ENCODE data around the gene AGBL2.
A peak's percentile ranks its signal among the peaks of the same experiment; 100 is the strongest.
"Not testable (repeated sequence)": the region's sequence is repeated elsewhere in the genome, so short reads cannot be mapped to it uniquely, and the experiment has no call there.

The AGBL2 gene

DNA sequence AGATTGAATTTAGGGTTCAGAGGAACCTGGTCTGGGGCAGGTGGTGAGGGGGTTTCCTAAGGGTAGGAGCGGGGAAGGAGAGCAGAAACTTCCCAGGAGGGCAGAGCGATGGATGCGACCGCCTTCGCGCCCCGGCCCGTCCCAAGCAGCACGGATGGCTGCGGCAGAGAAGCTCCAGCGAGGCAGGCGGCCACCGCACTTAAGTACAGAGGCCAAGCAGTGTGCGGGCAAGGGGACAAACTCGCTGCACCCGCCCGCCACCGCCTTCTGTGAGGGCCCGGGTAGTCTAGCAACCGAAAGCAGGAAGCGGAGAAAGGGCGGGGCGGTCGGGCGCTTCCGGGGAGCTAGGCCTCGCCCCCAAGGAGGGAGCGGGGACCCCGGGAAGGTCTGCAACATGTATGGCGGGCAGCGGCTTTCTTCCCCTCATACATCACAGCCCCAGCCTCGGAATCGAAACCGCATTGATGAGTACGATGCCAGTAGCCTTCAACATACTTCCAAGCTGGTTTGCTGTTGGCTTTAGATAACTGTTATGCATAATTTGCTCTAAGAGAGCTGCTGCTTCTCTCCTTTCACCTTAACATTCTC is at the start of gene AGBL2:
Gene AGBL2 (minus strand): TSS at position 288 of the 588 bp plus-strand sequence. CDS start 719 bp downstream, outside the sequence.
- H3K36me3 ChIP-seq (ENCODE audit: control insufficient read depth in 2 of 2, insufficient read depth in 2 of 2, low read length in 2 of 2), result peaks cover 19 to 23% of the 10 kb centered on the region in 2 donors
- peak within 1 kb of the TSS; percentile 69 to 70 for H3K27ac ChIP-seq (ENCODE audit: low read depth in 2 of 2, low read length in 2 of 2)
- peak within 1 kb of the TSS; percentile 64 to 92 for H3K9ac ChIP-seq (ENCODE audit: low read depth in 1 of 2, low read length in 2 of 2)
- peaks cover 8 to 9% of the 10 kb centered on the region in 2 donors for H3K4me1 ChIP-seq (ENCODE audit: control insufficient read depth in 2 of 2, insufficient read depth in 2 of 2, low read length in 2 of 2)
- peak within 1 kb of the TSS; percentile 77 to 96 for H3K4me3 ChIP-seq (ENCODE audit: low read length in 2 of 2)
- no peaks in the 10 kb centered on the region for H3K9me3 ChIP-seq (ENCODE audit: control insufficient read depth in 2 of 2, low read length in 2 of 2)
- no peaks in the 10 kb centered on the region for H3K27me3 ChIP-seq (ENCODE audit: control insufficient read depth in 2 of 2, insufficient read depth in 2 of 2, low read length in 2 of 2)

DNA sequence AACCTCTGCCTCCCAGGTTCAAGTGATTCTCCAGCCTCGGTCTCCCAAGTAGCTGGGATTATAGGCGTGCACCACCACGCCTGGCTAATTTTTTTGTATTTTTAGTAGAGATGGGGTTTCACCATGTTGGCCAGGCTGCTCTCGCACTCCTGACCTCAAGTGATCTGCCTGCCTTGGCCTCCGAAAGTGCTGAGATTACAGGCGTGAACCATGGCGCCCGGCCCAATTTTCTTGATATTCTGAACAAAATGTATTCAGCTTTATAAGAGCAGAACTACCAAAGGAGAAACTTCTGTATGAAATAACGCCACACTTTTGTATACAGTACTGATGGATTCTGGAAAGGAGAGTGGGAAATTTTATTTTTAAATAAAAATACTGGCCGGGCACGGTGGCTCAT is 44.1 kb upstream of the AGBL2 start:
- not testable (repeated sequence) for H3K4me3 ChIP-seq (ENCODE audit: low read length in 2 of 2); H3K27me3 ChIP-seq (ENCODE audit: control insufficient read depth in 2 of 2, insufficient read depth in 2 of 2, low read length in 2 of 2); H3K4me1 ChIP-seq (ENCODE audit: control insufficient read depth in 2 of 2, insufficient read depth in 2 of 2, low read length in 2 of 2); H3K27ac ChIP-seq (ENCODE audit: low read depth in 2 of 2, low read length in 2 of 2); H3K9me3 ChIP-seq (ENCODE audit: control insufficient read depth in 2 of 2, low read length in 2 of 2); H3K9ac ChIP-seq (ENCODE audit: low read depth in 1 of 2, low read length in 2 of 2)
- peaks cover 32 to 56% of the 10 kb centered on the region in 2 donors for H3K36me3 ChIP-seq (ENCODE audit: control insufficient read depth in 2 of 2, insufficient read depth in 2 of 2, low read length in 2 of 2)

DNA sequence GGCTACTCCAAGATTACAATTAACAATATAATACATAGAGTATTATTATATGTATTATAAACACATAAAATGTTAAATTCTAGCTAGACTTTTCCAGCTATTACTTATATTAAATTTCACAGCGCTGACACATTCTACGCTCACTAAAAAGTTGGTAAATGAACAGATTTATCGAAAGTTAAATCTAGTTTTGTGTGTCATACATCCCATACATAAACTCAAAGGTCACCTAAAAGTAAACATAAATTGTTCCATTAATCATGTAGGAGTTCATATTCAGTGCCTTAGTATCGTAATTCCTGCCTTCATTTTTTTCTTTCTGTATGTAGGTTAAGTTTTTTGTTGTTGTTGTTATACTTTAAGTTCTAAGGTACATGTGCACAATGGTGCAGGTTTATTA is 41.0 kb upstream of the AGBL2 start:
- Histone ChIP-seq H3K27ac (ENCODE audit: low read depth in 2 of 2, low read length in 2 of 2) (no peak overlapping the region), H3K9me3 (ENCODE audit: control insufficient read depth in 2 of 2, low read length in 2 of 2) (no peaks in the 10 kb centered on the region), H3K9ac (ENCODE audit: low read depth in 1 of 2, low read length in 2 of 2) (no peak overlapping the region), H3K27me3 (ENCODE audit: control insufficient read depth in 2 of 2, insufficient read depth in 2 of 2, low read length in 2 of 2) (no peaks in the 10 kb centered on the region), H3K36me3 (ENCODE audit: control insufficient read depth in 2 of 2, insufficient read depth in 2 of 2, low read length in 2 of 2) (peaks cover 52 to 67% of the 10 kb centered on the region in 2 donors), H3K4me1 (ENCODE audit: control insufficient read depth in 2 of 2, insufficient read depth in 2 of 2, low read length in 2 of 2) (no peaks in the 10 kb centered on the region), H3K4me3 (ENCODE audit: low read length in 2 of 2) (no peak overlapping the region)

GRCh38 chr11:47750725-47751124 is 35.6 kb upstream of the AGBL2 start:
- no peaks in the 10 kb centered on the region for H3K4me1 ChIP-seq (ENCODE audit: control insufficient read depth in 2 of 2, insufficient read depth in 2 of 2, low read length in 2 of 2)
- H3K27me3 ChIP-seq (ENCODE audit: control insufficient read depth in 2 of 2, insufficient read depth in 2 of 2, low read length in 2 of 2), result no peaks in the 10 kb centered on the region
- H3K4me3 ChIP-seq (ENCODE audit: low read length in 2 of 2), result no peak overlapping the region
- H3K9ac ChIP-seq (ENCODE audit: low read depth in 1 of 2, low read length in 2 of 2), result no peak overlapping the region
- H3K9me3 ChIP-seq (ENCODE audit: control insufficient read depth in 2 of 2, low read length in 2 of 2), result no peaks in the 10 kb centered on the region
- peaks cover 67% of the 10 kb centered on the region in 2 donors for H3K36me3 ChIP-seq (ENCODE audit: control insufficient read depth in 2 of 2, insufficient read depth in 2 of 2, low read length in 2 of 2)
- no peak overlapping the region for H3K27ac ChIP-seq (ENCODE audit: low read depth in 2 of 2, low read length in 2 of 2)

DNA sequence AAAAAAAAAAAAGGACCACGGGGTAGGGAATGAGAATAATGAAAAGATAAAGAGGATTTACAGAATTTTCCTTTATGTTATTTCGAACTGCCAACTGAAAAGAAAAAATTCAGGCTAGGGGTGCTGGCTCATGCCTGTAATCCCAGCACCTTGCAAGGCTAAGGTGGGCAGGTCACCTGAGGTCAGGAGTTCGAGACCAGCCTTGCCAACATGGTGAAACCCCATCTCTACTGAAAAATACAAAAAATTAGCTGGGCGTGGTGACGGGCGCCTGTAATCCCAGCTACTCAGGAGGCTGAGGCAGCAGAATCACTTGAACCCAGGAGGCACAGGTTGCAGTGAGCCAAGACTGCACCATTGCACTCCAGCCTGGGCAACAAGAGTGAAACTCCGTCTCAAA is 27.3 kb upstream of the AGBL2 start:
- not testable (repeated sequence) for H3K9me3 ChIP-seq (ENCODE audit: control insufficient read depth in 2 of 2, low read length in 2 of 2); H3K4me3 ChIP-seq (ENCODE audit: low read length in 2 of 2); H3K27me3 ChIP-seq (ENCODE audit: control insufficient read depth in 2 of 2, insufficient read depth in 2 of 2, low read length in 2 of 2); H3K9ac ChIP-seq (ENCODE audit: low read depth in 1 of 2, low read length in 2 of 2); H3K27ac ChIP-seq (ENCODE audit: low read depth in 2 of 2, low read length in 2 of 2); H3K4me1 ChIP-seq (ENCODE audit: control insufficient read depth in 2 of 2, insufficient read depth in 2 of 2, low read length in 2 of 2)
- peaks cover 62 to 70% of the 10 kb centered on the region in 2 donors for H3K36me3 ChIP-seq (ENCODE audit: control insufficient read depth in 2 of 2, insufficient read depth in 2 of 2, low read length in 2 of 2)

GRCh38 chr11:47737817-47738216 is 22.6 kb upstream of the AGBL2 start:
- H3K27ac ChIP-seq (ENCODE audit: low read depth in 2 of 2, low read length in 2 of 2); H3K4me3 ChIP-seq (ENCODE audit: low read length in 2 of 2): not testable (repeated sequence)
- H3K36me3 ChIP-seq (ENCODE audit: control insufficient read depth in 2 of 2, insufficient read depth in 2 of 2, low read length in 2 of 2), result peaks cover 52 to 58% of the 10 kb centered on the region in 2 donors

DNA sequence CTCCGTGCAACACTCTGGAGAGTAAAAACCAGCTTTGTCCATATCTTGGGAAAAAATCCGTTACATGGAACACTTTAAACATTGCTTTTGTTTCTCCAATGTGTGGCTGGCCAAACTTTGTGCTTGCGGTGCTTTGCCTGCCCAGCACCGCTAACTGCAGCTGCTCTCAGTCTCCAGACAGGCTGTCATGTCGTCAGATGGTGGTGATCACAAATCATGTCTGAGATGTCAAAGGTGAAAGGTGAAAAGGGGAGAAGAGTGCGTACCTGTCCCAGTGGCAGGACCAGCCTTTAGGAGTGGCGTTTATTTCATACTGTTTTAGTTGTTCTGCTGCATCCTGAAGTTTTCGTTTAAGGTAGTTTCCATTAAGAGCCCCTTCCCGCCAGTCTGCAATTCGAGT is 17.1 kb upstream of the AGBL2 start:
- no peaks in the 10 kb centered on the region for H3K9me3 ChIP-seq (ENCODE audit: control insufficient read depth in 2 of 2, low read length in 2 of 2)
- peaks cover 74 to 77% of the 10 kb centered on the region in 2 donors for H3K36me3 ChIP-seq (ENCODE audit: control insufficient read depth in 2 of 2, insufficient read depth in 2 of 2, low read length in 2 of 2)
- H3K27ac ChIP-seq (ENCODE audit: low read depth in 2 of 2, low read length in 2 of 2), result no peak overlapping the region
- H3K4me1 ChIP-seq (ENCODE audit: control insufficient read depth in 2 of 2, insufficient read depth in 2 of 2, low read length in 2 of 2), result no peaks in the 10 kb centered on the region
- H3K9ac ChIP-seq (ENCODE audit: low read depth in 1 of 2, low read length in 2 of 2), result no peak overlapping the region
- no peak overlapping the region for H3K4me3 ChIP-seq (ENCODE audit: low read length in 2 of 2)
- H3K27me3 ChIP-seq (ENCODE audit: control insufficient read depth in 2 of 2, insufficient read depth in 2 of 2, low read length in 2 of 2), result no peaks in the 10 kb centered on the region

More at GRCh38 chr11:47737817-47738216, 22.6 kb upstream of the AGBL2 start:
- not testable (repeated sequence) for H3K4me1 ChIP-seq (ENCODE audit: control insufficient read depth in 2 of 2, insufficient read depth in 2 of 2, low read length in 2 of 2); H3K9me3 ChIP-seq (ENCODE audit: control insufficient read depth in 2 of 2, low read length in 2 of 2); H3K9ac ChIP-seq (ENCODE audit: low read depth in 1 of 2, low read length in 2 of 2); H3K27me3 ChIP-seq (ENCODE audit: control insufficient read depth in 2 of 2, insufficient read depth in 2 of 2, low read length in 2 of 2)

DNA sequence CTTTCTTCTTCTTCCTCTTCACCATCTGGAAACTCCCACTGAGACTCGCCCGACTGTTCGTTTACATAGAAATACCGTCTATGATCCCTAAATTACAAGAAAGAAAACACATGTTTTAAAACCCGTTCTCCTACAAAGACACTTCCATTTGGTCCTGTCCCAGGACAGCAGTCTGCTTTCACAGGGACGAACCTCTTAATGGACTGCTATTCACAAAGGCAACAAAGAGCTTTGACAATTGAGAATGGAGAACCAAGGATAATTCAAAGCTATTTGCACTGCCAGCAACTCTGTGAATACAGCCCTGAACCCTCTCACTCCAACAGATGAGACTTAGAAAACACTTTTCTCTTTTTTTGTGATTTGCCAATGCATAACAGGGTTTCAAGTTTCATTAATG is 16.3 kb upstream of the AGBL2 start:
- H3K4me3 ChIP-seq (ENCODE audit: low read length in 2 of 2), result no peak overlapping the region
- peaks cover 70 to 76% of the 10 kb centered on the region in 2 donors for H3K36me3 ChIP-seq (ENCODE audit: control insufficient read depth in 2 of 2, insufficient read depth in 2 of 2, low read length in 2 of 2)
- no peak overlapping the region for H3K27ac ChIP-seq (ENCODE audit: low read depth in 2 of 2, low read length in 2 of 2)
- no peaks in the 10 kb centered on the region for H3K27me3 ChIP-seq (ENCODE audit: control insufficient read depth in 2 of 2, insufficient read depth in 2 of 2, low read length in 2 of 2)
- no peaks in the 10 kb centered on the region for H3K4me1 ChIP-seq (ENCODE audit: control insufficient read depth in 2 of 2, insufficient read depth in 2 of 2, low read length in 2 of 2)
- H3K9ac ChIP-seq (ENCODE audit: low read depth in 1 of 2, low read length in 2 of 2), result no peak overlapping the region
- H3K9me3 ChIP-seq (ENCODE audit: control insufficient read depth in 2 of 2, low read length in 2 of 2), result no peaks in the 10 kb centered on the region

GRCh38 chr11:47726878-47727514 is 11.8 kb upstream of the AGBL2 start:
- peaks cover 68 to 73% of the 10 kb centered on the region in 2 donors for H3K36me3 ChIP-seq (ENCODE audit: control insufficient read depth in 2 of 2, insufficient read depth in 2 of 2, low read length in 2 of 2)
- no peaks in the 10 kb centered on the region for H3K9me3 ChIP-seq (ENCODE audit: control insufficient read depth in 2 of 2, low read length in 2 of 2)
- no peak overlapping the region for H3K27ac ChIP-seq (ENCODE audit: low read depth in 2 of 2, low read length in 2 of 2)
- H3K4me1 ChIP-seq (ENCODE audit: control insufficient read depth in 2 of 2, insufficient read depth in 2 of 2, low read length in 2 of 2), result peaks cover 6% of the 10 kb centered on the region in 2 donors
- no peak overlapping the region for H3K9ac ChIP-seq (ENCODE audit: low read depth in 1 of 2, low read length in 2 of 2)
- no peak overlapping the region for H3K4me3 ChIP-seq (ENCODE audit: low read length in 2 of 2)
- no peaks in the 10 kb centered on the region for H3K27me3 ChIP-seq (ENCODE audit: control insufficient read depth in 2 of 2, insufficient read depth in 2 of 2, low read length in 2 of 2)

DNA sequence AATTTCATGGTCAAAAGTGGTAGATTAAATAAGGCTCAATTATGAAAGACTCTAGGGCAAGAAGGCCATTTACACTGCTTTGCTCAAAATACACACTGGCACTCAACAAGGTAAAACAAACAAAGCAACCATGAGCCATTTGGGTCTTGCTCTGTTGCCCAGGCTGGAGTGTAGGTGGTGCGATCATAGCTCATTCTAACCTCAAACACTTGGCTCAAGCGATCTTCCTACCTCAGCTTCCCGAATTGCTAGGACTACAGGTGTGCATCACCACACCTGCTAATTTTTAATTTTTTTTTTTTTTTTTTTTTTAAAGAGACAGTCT is 10.9 kb upstream of the AGBL2 start:
- Histone ChIP-seq H3K27ac (ENCODE audit: low read depth in 2 of 2, low read length in 2 of 2) (no peak overlapping the region), H3K9ac (ENCODE audit: low read depth in 1 of 2, low read length in 2 of 2) (no peak overlapping the region), H3K4me1 (ENCODE audit: control insufficient read depth in 2 of 2, insufficient read depth in 2 of 2, low read length in 2 of 2) (peaks cover 6% of the 10 kb centered on the region in 2 donors), H3K9me3 (ENCODE audit: control insufficient read depth in 2 of 2, low read length in 2 of 2) (no peaks in the 10 kb centered on the region), H3K4me3 (ENCODE audit: low read length in 2 of 2) (no peak overlapping the region), H3K36me3 (ENCODE audit: control insufficient read depth in 2 of 2, insufficient read depth in 2 of 2, low read length in 2 of 2) (peaks cover 64 to 69% of the 10 kb centered on the region in 2 donors), H3K27me3 (ENCODE audit: control insufficient read depth in 2 of 2, insufficient read depth in 2 of 2, low read length in 2 of 2) (no peaks in the 10 kb centered on the region)

All from mucosa of rectum (tissue), 2 donors.